ENCODE data around the gene FAM168A. TPM values are rescaled to one million over a fixed set of nuclear protein-coding genes. Genes with fewer than 3 reads are reported as not detected.

The FAM168A gene
- total and polyA plus RNA-seq, 2 of the 8 experiments (the other 6 are each of a cell fraction or from before 2014, with no cell fraction given), result 17.1 to 21.6 TPM

- peak in 1 of 2 experiments; percentile 63 for DNase-seq (ENCODE audit: low read depth in 1 of 2, low spot score in 2 of 2)
- 27% methylated on average over 16 of the region's 16 CpGs; no CpG with 5 or more reads in 1 of the 2 experiments for WGBS, 2 experiments (ENCODE audit: extremely low coverage in 1 of 2, insufficient coverage in 1 of 2, insufficient read length in 1 of 2, insufficient replicate concordance in 2 of 2, low coverage in 1 of 2, low lambda C conversion rate in 2 of 2, missing lambda C conversion rate in 1 of 2)
- no peak overlapping the region for H3K27ac ChIP-seq (ENCODE audit: low read depth, low read length)
- TF ChIP-seq JUND (IDR thresholded peaks at IDR 0.05; ENCODE audit: low read length) (no peak), CEBPB (IDR thresholded peaks at IDR 0.05; ENCODE audit: low read depth, low read length) (peak; percentile 90), RAD21 (IDR thresholded peaks at IDR 0.05 in 1 of 2, conservative IDR thresholded peaks at IDR 0.05 in 1 of 2; ENCODE audit: low read depth in 2 of 2, low read length in 2 of 2) (peak; percentile 65 to 74), GABPA (IDR thresholded peaks at IDR 0.05; ENCODE audit: borderline replicate concordance, insufficient read depth, low read length) (no peak), E2F6 (IDR thresholded peaks at IDR 0.05) (no peak), ZNF274 (IDR thresholded peaks at IDR 0.05; ENCODE audit: borderline replicate concordance, extremely low read depth, low read length) (no peak), KDM1A (IDR thresholded peaks at IDR 0.05; ENCODE audit: borderline replicate concordance, low read length) (no peak), CREB1 (IDR thresholded peaks at IDR 0.05) (peak; percentile 45; the same call in 1 of the 2 replicates), CBX5 (IDR thresholded peaks at IDR 0.05; ENCODE audit: low read depth, low read length) (no peak), SAP30 (IDR thresholded peaks at IDR 0.05; ENCODE audit: insufficient read depth, insufficient replicate concordance, low read length) (no peak)
These were observed 246.8 kb downstream of the FAM168A start for GRCh38 chr11:73350908-73351636.

More at GRCh38 chr11:73350908-73351636, 246.8 kb downstream of the FAM168A start:
- H4K8ac ChIP-seq (ENCODE audit: extremely low read depth, insufficient read depth, low read length), result no peak overlapping the region
- no peaks in the 10 kb centered on the region for H3K9me3 ChIP-seq (ENCODE audit: insufficient read depth in 2 of 2, low read depth in 1 of 2, low read length in 1 of 2)
- H3K23ac ChIP-seq (ENCODE audit: insufficient read length), result no peak overlapping the region
- no peak overlapping the region for H3K4me3 ChIP-seq (ENCODE audit: extremely low read depth in 1 of 4, insufficient read depth in 2 of 4, low read depth in 3 of 4, low read length in 4 of 4)
- H3K9ac ChIP-seq (replicated peaks in 1 of 4; ENCODE audit: extremely low read depth in 1 of 4, low read depth in 3 of 4, low read length in 3 of 4), result no peak overlapping the region
- H3K27me3 ChIP-seq (replicated peaks in 1 of 4; ENCODE audit: control insufficient read depth in 3 of 4, extremely low read depth in 1 of 4, insufficient read depth in 3 of 4, low read length in 3 of 4), result no peaks in the 10 kb centered on the region
- H2AFZ ChIP-seq (ENCODE audit: low read length), result no peak overlapping the region
- no peak overlapping the region; the same call in 1 of the 2 replicates for H2BK15ac ChIP-seq (ENCODE audit: low read length)
- no peak overlapping the region for H2BK20ac ChIP-seq (ENCODE audit: low read length)
- H4K91ac ChIP-seq (replicated peaks; ENCODE audit: insufficient read length, low read length), result no peak overlapping the region
- H2BK5ac ChIP-seq (ENCODE audit: low read depth, low read length), result no peak overlapping the region
- H3K4me1 ChIP-seq (replicated peaks in 1 of 4; ENCODE audit: control insufficient read depth in 3 of 4, insufficient read depth in 4 of 4, low read length in 3 of 4), result no peaks in the 10 kb centered on the region; a peak in 2 of 7 replicates
- POLR2A ChIA-PET (ENCODE audit: partially characterized antibody), result interaction anchor here (0.9 to 1.9 kb wide), 5 partner anchors 9 to 43 kb away, joined by 3 to 6 read pairs (median 4); no protein-coding TSS in a partner anchor
- no peaks in the 10 kb centered on the region for H3K79me1 ChIP-seq (ENCODE audit: low read depth, low read length)
- no peak overlapping the region for H3K14ac ChIP-seq (ENCODE audit: insufficient read length)
- no peak overlapping the region for H2AK5ac ChIP-seq (ENCODE audit: low read depth, low read length)
- peaks cover 0 to 9% of the 10 kb centered on the region in 2 experiments for H4K20me1 ChIP-seq (replicated peaks in 1 of 2; ENCODE audit: control insufficient read depth in 1 of 2, insufficient read depth in 2 of 2, low read length in 2 of 2)
- H3K23me2 ChIP-seq (ENCODE audit: low read depth, low read length), result no peaks in the 10 kb centered on the region
- H3K36me3 ChIP-seq (ENCODE audit: control insufficient read depth in 2 of 4, insufficient read depth in 4 of 4, low read length in 3 of 4), result no peaks in the 10 kb centered on the region
- H3K4me2 ChIP-seq (ENCODE audit: insufficient read depth in 1 of 2, low read depth in 2 of 2, low read length in 2 of 2), result no peak overlapping the region
- H3K4ac ChIP-seq (replicated peaks; ENCODE audit: insufficient read length, low read depth, low read length), result no peak overlapping the region
- no peak overlapping the region for H3K56ac ChIP-seq (replicated peaks; ENCODE audit: insufficient read length, low read depth, low read length)
- no peak overlapping the region for H4K5ac ChIP-seq (ENCODE audit: insufficient read length, low read depth, low read length)
- no peak overlapping the region for H2BK120ac ChIP-seq (replicated peaks; ENCODE audit: low read depth, low read length)
- no peaks in the 10 kb centered on the region for H3K79me2 ChIP-seq (ENCODE audit: control insufficient read depth in 1 of 2, insufficient read depth in 2 of 2, low read length in 2 of 2)
- H2BK12ac ChIP-seq (ENCODE audit: low read depth, low read length), result no peak overlapping the region
- no peak overlapping the region for H3K18ac ChIP-seq (ENCODE audit: extremely low read depth, low read length)
- CTCF ChIA-PET (ENCODE audit: partially characterized antibody), result interaction anchor here (0.5 to 59.1 kb wide), 47 partner anchors 1 to 1351 kb away, joined by 3 to 1456 read pairs (median 5); partner anchors contain the start of genes P2RY6 and RELT
- FAIRE-seq, result no peak

Data from H1 (cell line).